Lower leg skin (tissue), 3 donors: ENCODE measurements around the gene AQR.

Experiments used
- CTCF ChIP-seq, 3 donors: fragments of 450-650 bp; IDR thresholded peaks; one replicate each; pipeline ENCODE4 v1.5.1; 2016; ENCODE audit warnings: antibody characterized with exemption in 3 of 3, mild to moderate bottlenecking in 3 of 3, moderate library complexity in 2 of 3
- POLR2A ChIP-seq, 2 donors: fragments of 450-650 bp; IDR thresholded peaks; one replicate each; pipeline ENCODE4 v1.6.1; 2016 to 2017; ENCODE audit warnings: antibody characterized with exemption in 2 of 2, mild to moderate bottlenecking in 1 of 2, moderate library complexity in 1 of 2

DNA sequence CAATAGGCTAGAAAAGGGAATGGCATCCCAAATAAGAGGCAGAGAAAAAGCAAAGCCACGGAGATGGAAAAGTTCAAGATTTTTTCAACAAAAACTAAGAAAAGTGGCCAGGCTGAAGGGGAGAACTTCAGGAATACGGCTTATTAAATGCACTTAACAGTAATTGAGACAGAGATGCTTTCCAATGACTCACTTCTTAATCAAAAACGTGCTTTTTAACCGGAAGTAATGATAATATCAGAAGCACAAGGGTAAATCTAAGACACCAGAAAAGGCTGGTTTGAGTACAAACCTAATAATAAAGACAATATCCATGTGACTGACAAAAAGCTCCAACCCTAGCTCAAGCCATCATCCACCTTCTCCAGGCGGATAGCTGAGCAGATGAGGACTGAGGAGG is 149.4 kb downstream of the AQR start:
- TF ChIP-seq POLR2A (IDR thresholded peaks at IDR 0.05) = no peak
- TF ChIP-seq CTCF (IDR thresholded peaks at IDR 0.05) = no peak
